Keratinocyte (primary cell): Measurements from ENCODE around the gene GPRIN1. TPM values are rescaled to one million over a fixed set of nuclear protein-coding genes. Genes with fewer than 3 reads are reported as not detected.

Experiments
- DNase-seq: peaks from one replicate; pipeline ENCODE4 v3.0.0-alpha.2; 2011; ENCODE audit warnings: low read depth, missing footprints, low spot score
- FAIRE-seq: peaks from 2 replicates; lab custom pipeline; 2011; peaks lifted over from hg19 to GRCh38; lab: Jason Lieb, UNC
- H2AFZ ChIP-seq: 2 replicates; pipeline ENCODE4 v1.6.0; 2012; ENCODE audit warnings: low read length, control low read depth, inconsistent platforms; ENCODE audit not compliant: control insufficient read depth
- H3K27ac ChIP-seq: 2 replicates; pipeline ENCODE4 v1.5.1; 2011; ENCODE audit warnings: low read length; ENCODE audit not compliant: control insufficient read depth, insufficient read depth
- H3K27me3 ChIP-seq: 3 replicates; pipeline ENCODE4 v1.6.0; 2011; ENCODE audit warnings: low read length; ENCODE audit not compliant: control insufficient read depth, insufficient read depth; ENCODE audit errors: extremely low read depth
- H3K36me3 ChIP-seq, 2 experiments: 2 replicates in 1 of 2; 3 replicates in 1 of 2; pipeline ENCODE4 v1.5.1; 2011; ENCODE audit warnings: low read length in 2 of 2, mild to moderate bottlenecking in 1 of 2; ENCODE audit not compliant: control insufficient read depth in 2 of 2, insufficient read depth in 2 of 2; ENCODE audit errors: extremely low read depth in 1 of 2
- H3K4me1 ChIP-seq: 3 replicates; pipeline ENCODE4 v1.5.1; 2011; ENCODE audit warnings: low read length; ENCODE audit not compliant: control insufficient read depth, insufficient read depth; ENCODE audit errors: extremely low read depth
- H3K4me2 ChIP-seq: 3 replicates; pipeline ENCODE4 v1.6.0; 2011; ENCODE audit warnings: low read depth, low read length; ENCODE audit not compliant: control insufficient read depth, insufficient read depth; ENCODE audit errors: extremely low read depth
- H3K4me3 ChIP-seq, 3 experiments: fragments of 200-600 bp in 1 of 3; sonication (generic) in 1 of 3; 2 replicates in 2 of 3; 3 replicates in 1 of 3; pipeline ENCODE4 v1.5.1; 2011 to 2016; ENCODE audit warnings: low read length in 3 of 3, mild to moderate bottlenecking in 3 of 3, control low read depth in 2 of 3, inconsistent platforms in 1 of 3, low read depth in 1 of 3, mixed read lengths in 1 of 3, mixed run types in 1 of 3, moderate library complexity in 1 of 3; ENCODE audit not compliant: control insufficient read depth in 2 of 3, insufficient read depth in 2 of 3; ENCODE audit errors: extremely low read depth in 1 of 3
- H3K79me2 ChIP-seq: 2 replicates; pipeline ENCODE4 v1.6.0; 2012; ENCODE audit warnings: low read length; ENCODE audit not compliant: control insufficient read depth, insufficient read depth
- H3K9ac ChIP-seq: 3 replicates; pipeline ENCODE4 v1.6.0; 2011; ENCODE audit warnings: low read length; ENCODE audit not compliant: control insufficient read depth, insufficient read depth; ENCODE audit errors: extremely low read depth
- H3K9me1 ChIP-seq: 3 replicates; pipeline ENCODE4 v1.6.0; 2011; ENCODE audit warnings: low read length; ENCODE audit not compliant: control insufficient read depth, insufficient read depth; ENCODE audit errors: extremely low read depth
- H3K9me3 ChIP-seq: 2 replicates; pipeline ENCODE4 v1.5.1; 2012; ENCODE audit warnings: low read depth, low read length; ENCODE audit not compliant: control insufficient read depth
- H4K20me1 ChIP-seq: 3 replicates; pipeline ENCODE4 v1.6.0; 2011; ENCODE audit warnings: low read length; ENCODE audit not compliant: control insufficient read depth, insufficient read depth; ENCODE audit errors: extremely low read depth
- EZH2 ChIP-seq: IDR thresholded peaks from one replicate; pipeline ENCODE4 v1.6.1; 2012; ENCODE audit warnings: inconsistent platforms, mild to moderate bottlenecking, low read length, moderate library complexity
- dilution Hi-C: fragments of 300-500 bp; cut with MboI; formaldehyde crosslinking; loops from one replicate; pipeline ENCODE4 v1.7.0; 2020; ENCODE audit warnings: low sequenced_read_pairs; ENCODE audit not compliant: extremely low pct_ligation_motif_present
- polyA plus RNA-seq, 5 experiments: library from polyadenylated mRNA; depleted of rRNA in 3 of 5; stranded (reverse) in 3 of 5; stranded (forward) in 1 of 5; unstranded in 1 of 5; fragments of >200 nt; gene quantifications; 1 replicate in 1 of 5; 2 replicates in 3 of 5; 3 replicates in 1 of 5; pipeline versions ENCODE4 v1.2.1 to v1.2.3, GENCODE V29; 2011 to 2012; ENCODE audit warnings: missing spikeins in 2 of 5, low read depth in 1 of 5, low replicate concordance in 1 of 5
- TF ChIP-seq, protein P1 (sequence below), 3 experiments: IDR thresholded peaks in 1 of 3; conservative IDR thresholded peaks in 1 of 3; optimal IDR thresholded peaks in 1 of 3; 2 replicates in 2 of 3; 3 replicates in 1 of 3; pipeline versions ENCODE3 to v1.5.1; 2011; ENCODE audit warnings: low read length in 3 of 3, mild to moderate bottlenecking in 3 of 3, moderate library complexity in 2 of 3, control low read depth in 1 of 3, inconsistent platforms in 1 of 3; ENCODE audit not compliant: insufficient read depth in 2 of 3; ENCODE audit errors: extremely low read depth in 1 of 3

The GPRIN1 gene
- polyA plus RNA-seq, 1 donor (not counting 4 experiments of a cell fraction or from before 2014, with no cell fraction given): 4.0 TPM

DNA sequence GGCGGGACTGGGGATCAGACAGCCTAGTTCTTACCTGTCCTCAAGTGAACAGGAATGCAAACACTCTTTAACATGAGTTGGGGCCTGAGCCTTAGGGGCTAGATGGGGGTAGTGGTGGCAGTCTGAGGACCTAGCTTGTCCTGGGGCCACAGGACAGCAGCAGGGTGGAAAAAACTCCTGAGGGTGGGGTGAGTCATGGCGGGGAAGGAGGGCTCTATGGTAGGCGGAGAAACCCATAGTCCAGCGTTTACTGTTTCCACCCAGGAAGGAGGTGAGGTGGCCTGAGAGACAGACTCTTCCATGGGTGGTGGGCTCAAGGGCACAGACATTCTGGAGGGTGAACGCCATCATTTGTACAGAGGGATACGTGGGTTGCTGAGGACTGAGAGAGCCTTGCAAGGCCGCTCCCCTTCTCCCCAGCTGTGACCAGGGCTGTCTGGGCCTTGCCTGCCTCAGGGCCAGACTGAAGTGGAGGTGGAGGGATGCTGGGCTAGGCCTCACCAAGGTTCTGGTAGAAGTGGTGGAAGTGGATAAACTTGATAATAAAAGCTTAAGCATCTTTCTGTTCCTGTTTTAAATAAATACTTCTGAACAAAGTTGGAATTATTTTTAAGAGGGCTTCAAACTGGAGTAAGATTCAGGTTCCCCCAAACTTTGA lies 36.2 kb upstream of the GPRIN1 start:
- no peak for DNase-seq
- Histone ChIP-seq H3K4me2 (peak overlapping the region; percentile 83), H3K36me3 (no peaks in the 10 kb centered on the region), H2AFZ (peak overlapping the region; percentile 96), H3K4me3 (peak overlapping the region in 1 of 3 experiments; percentile 51), H3K79me2 (peaks cover 27% of the 10 kb centered on the region), H3K4me1 (peaks cover 15% of the 10 kb centered on the region), H4K20me1 (no peaks in the 10 kb centered on the region), H3K9ac (peak overlapping the region; percentile 81), H3K27me3 (no peaks in the 10 kb centered on the region), H3K9me1 (no peaks in the 10 kb centered on the region), H3K9me3 (no peaks in the 10 kb centered on the region), H3K27ac (no peak overlapping the region)
- no peak for FAIRE-seq
- dilution Hi-C loops: no loop called here
- no peak for TF ChIP-seq EZH2
- TF ChIP-seq, protein P1, sequence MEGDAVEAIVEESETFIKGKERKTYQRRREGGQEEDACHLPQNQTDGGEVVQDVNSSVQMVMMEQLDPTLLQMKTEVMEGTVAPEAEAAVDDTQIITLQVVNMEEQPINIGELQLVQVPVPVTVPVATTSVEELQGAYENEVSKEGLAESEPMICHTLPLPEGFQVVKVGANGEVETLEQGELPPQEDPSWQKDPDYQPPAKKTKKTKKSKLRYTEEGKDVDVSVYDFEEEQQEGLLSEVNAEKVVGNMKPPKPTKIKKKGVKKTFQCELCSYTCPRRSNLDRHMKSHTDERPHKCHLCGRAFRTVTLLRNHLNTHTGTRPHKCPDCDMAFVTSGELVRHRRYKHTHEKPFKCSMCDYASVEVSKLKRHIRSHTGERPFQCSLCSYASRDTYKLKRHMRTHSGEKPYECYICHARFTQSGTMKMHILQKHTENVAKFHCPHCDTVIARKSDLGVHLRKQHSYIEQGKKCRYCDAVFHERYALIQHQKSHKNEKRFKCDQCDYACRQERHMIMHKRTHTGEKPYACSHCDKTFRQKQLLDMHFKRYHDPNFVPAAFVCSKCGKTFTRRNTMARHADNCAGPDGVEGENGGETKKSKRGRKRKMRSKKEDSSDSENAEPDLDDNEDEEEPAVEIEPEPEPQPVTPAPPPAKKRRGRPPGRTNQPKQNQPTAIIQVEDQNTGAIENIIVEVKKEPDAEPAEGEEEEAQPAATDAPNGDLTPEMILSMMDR (optimal IDR thresholded peaks at IDR 0.05 in 1 of 3, IDR thresholded peaks at IDR 0.05 in 1 of 3, conservative IDR thresholded peaks at IDR 0.05 in 1 of 3; ENCODE audit: extremely low read depth in 1 of 3, insufficient read depth in 2 of 3, low read length in 3 of 3): no peak

DNA sequence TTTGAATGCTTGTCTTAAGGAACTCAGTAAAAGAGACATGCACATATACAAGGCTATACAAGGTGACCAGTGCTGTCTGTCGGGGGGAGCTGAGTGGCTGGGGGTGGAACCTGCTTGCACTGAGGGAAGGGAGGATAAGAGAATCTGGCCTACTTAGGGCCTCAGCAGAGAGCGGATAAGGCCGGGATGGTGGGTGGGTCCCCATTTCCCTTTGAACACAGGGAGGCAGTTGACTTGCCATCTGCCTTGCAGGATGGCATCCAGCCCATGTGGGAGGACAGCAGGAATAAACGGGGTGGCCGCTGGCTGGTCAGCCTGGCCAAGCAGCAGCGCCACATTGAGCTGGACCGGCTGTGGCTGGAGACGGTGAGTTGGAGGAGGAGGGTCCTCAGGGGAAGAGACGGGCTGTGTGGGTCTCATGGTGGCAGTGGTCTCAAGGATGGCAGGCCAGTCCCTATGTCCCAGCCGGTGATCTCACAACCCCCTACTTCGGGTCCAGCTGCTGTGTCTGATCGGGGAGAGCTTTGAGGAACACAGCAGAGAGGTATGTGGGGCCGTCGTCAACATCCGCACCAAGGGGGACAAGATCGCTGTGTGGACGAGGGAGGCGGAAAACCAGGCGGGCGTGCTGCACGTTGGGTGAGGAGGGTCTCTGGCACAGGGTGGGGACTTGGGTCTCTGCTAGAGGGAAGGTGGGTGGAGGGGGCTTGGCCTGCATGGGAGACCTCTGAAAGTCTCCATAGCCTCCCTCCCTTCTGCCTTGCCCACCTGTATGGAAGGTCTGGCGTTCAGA lies 35.1 kb upstream of the GPRIN1 start:
- Histone ChIP-seq H4K20me1 (no peaks in the 10 kb centered on the region), H3K4me3 (no peak overlapping the region), H3K4me2 (no peak overlapping the region), H3K36me3 (no peaks in the 10 kb centered on the region), H3K27me3 (no peaks in the 10 kb centered on the region), H3K9ac (no peak overlapping the region), H3K9me3 (no peaks in the 10 kb centered on the region), H3K27ac (no peak overlapping the region), H3K79me2 (peaks cover 19% of the 10 kb centered on the region), H3K9me1 (no peaks in the 10 kb centered on the region), H2AFZ (no peak overlapping the region), H3K4me1 (peaks cover 15% of the 10 kb centered on the region)
- no peak for TF ChIP-seq EZH2
- TF ChIP-seq, protein P1 (optimal IDR thresholded peaks at IDR 0.05 in 1 of 3, IDR thresholded peaks at IDR 0.05 in 1 of 3, conservative IDR thresholded peaks at IDR 0.05 in 1 of 3; ENCODE audit: extremely low read depth in 1 of 3, insufficient read depth in 2 of 3, low read length in 3 of 3): no peak
- FAIRE-seq (no peak), DNase-seq (no peak)
- dilution Hi-C loops: no loop called here
